AG04450 (cell line): Measurements from ENCODE around the gene ARNT2. TPM values are rescaled to one million over a fixed set of nuclear protein-coding genes. Genes with fewer than 3 reads are reported as not detected.

Experiments
- CTCF ChIA-PET: fragments of 300-600, 350-600 bp; formaldehyde crosslinking; extraction: SDS; loops from one replicate; lab custom pipeline; 2022; ENCODE audit warnings: antibody characterized with exemption, inconsistent platforms; lab: Charles Lee
- POLR2A ChIA-PET: fragments of 350-600 bp; formaldehyde crosslinking; extraction: SDS; loops from one replicate; lab custom pipeline; 2021; ENCODE audit warnings: antibody characterized with exemption, inconsistent platforms; lab: Yijun Ruan, JAX
- DNase-seq: peaks from one replicate; pipeline ENCODE4 v3.0.0-alpha.2; 2011; ENCODE audit warnings: low read depth, low spot score
- H3K27ac ChIP-seq: one replicate; pipeline ENCODE4 v1.5.1; 2012; ENCODE audit warnings: low read depth, low read length, control low read depth
- H3K27me3 ChIP-seq: one replicate; pipeline ENCODE4 v1.6.0; 2012; ENCODE audit warnings: low read length; ENCODE audit not compliant: control insufficient read depth, insufficient read depth
- H3K4me3 ChIP-seq: 2 replicates; pipeline ENCODE4 v1.5.1; 2011; ENCODE audit warnings: mild to moderate bottlenecking, low read depth, low read length, control low read depth
- H3K9me3 ChIP-seq: 2 replicates; pipeline ENCODE4 v1.5.1; 2012; ENCODE audit warnings: low read length; ENCODE audit not compliant: control insufficient read depth, insufficient read depth
- polyA plus RNA-seq: library from polyadenylated mRNA; depleted of rRNA; stranded (reverse); fragments of >200 nt; gene quantifications from 2 replicates; pipeline ENCODE4 v1.2.3, GENCODE V29; 2011
- TF ChIP-seq, protein P1 (sequence below): IDR thresholded peaks from 2 replicates; pipeline ENCODE4 v1.5.1; 2011; ENCODE audit warnings: low read depth, low read length, control low read depth, inconsistent platforms

ARNT2 gene
- polyA plus RNA-seq, 1 experiment: 36.8 TPM

DNA sequence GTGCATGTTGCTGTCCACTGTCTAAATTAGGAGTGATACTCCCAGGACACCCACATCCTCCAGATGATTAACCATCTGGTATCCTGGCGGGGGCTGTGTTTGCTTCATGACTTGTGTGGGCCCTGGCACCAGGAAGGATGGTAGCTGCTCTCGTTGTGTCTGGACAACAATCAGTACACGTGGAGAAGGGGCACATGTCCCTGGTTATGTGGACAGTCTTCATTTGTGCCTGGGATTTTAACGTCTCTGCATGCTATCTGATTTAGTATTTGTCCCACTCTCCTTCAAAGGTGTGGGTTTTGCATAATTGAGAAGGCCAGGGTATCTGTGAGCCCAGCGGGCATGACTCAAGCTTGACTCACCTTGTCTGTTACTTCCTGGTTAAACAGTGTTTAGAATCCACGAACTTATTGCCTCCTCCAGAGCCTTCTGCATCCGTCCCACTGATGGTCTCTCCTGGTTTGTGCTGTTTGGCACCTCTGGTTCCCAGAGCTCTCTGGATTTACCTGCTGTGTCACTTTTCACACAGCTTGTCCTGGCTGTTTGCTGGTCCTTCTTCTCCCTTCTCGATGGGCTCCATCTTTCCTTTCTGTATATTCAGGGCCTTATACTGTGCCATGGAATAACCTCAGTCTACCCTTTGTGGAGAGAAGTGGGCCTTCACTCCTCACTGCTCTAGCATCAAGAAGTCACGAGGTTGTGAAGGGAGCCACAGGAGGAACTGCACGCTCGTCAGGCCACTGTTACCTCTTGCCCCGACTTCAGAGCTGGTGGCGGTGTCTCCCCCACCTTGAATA, 32.5 kb downstream of the ARNT2 start:
- TF ChIP-seq, protein P1, sequence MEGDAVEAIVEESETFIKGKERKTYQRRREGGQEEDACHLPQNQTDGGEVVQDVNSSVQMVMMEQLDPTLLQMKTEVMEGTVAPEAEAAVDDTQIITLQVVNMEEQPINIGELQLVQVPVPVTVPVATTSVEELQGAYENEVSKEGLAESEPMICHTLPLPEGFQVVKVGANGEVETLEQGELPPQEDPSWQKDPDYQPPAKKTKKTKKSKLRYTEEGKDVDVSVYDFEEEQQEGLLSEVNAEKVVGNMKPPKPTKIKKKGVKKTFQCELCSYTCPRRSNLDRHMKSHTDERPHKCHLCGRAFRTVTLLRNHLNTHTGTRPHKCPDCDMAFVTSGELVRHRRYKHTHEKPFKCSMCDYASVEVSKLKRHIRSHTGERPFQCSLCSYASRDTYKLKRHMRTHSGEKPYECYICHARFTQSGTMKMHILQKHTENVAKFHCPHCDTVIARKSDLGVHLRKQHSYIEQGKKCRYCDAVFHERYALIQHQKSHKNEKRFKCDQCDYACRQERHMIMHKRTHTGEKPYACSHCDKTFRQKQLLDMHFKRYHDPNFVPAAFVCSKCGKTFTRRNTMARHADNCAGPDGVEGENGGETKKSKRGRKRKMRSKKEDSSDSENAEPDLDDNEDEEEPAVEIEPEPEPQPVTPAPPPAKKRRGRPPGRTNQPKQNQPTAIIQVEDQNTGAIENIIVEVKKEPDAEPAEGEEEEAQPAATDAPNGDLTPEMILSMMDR: no peak
- ChIA-PET POLR2A (no interaction called here), CTCF (interaction anchor here (0.9 kb wide), 1 partner anchor 18 kb away, joined by 3 read pairs; no protein-coding TSS in a partner anchor)
- no peaks in the 10 kb centered on the region for H3K27me3 ChIP-seq
- H3K27ac ChIP-seq: no peak overlapping the region
- DNase-seq: no peak
- no peak overlapping the region for H3K4me3 ChIP-seq
- no peaks in the 10 kb centered on the region for H3K9me3 ChIP-seq

DNA sequence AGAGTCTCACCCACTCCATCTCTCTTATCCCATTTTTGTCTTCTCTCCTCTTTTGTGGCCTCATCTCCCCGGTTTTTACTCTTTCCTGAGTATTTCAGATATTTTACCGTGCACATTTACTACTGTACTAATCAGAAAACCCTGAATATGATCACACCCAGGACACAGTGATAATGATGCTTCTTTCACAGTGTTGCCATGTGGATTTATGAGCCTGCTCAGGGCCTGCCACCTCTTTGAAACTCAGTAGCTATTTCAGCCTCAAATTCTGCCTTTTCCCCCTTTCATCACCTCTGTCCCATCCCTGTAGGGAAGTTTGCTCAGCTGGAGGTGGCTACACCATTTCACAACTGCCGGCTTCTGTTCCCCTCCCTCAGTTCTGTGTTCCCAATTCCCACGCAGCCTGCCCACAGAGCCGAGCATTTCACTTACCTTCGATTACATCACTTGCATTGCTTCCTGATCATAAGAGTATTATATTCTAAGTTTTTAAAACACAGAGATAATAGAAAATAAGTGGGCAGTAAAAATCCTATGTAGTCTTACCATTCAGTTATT, 33.2 kb downstream of the ARNT2 start:
- CTCF ChIA-PET: interaction anchor here (0.5 to 0.9 kb wide), 3 partner anchors 19 to 193 kb away, joined by 3 read pairs; no protein-coding TSS in a partner anchor
- no peak for DNase-seq
- Histone ChIP-seq H3K27me3 (no peaks in the 10 kb centered on the region), H3K4me3 (no peak overlapping the region), H3K9me3 (no peaks in the 10 kb centered on the region), H3K27ac (no peak overlapping the region)
- TF ChIP-seq, protein P1: no peak
- POLR2A ChIA-PET: interaction anchor here (0.7 kb wide), 1 partner anchor 16 kb away, joined by 3 read pairs; no protein-coding TSS in a partner anchor

DNA sequence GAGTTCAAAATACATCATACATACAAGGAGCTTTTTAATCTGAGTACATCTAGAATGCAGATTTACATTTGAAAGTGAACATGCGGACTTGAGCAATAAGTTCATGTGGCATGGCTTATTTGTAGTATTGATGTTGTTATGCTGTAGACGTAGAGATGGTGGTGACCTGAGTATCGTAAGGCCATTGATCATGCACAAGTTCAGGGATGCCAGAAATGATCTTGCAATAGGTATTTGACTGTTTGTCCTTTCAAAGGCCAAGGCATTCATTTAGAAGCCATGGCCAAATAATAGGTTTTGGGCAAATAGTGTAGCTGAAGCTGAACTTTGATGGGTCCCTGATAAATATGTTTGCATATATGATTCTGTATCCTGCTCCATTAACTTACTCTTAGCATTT, 35.0 kb downstream of the ARNT2 start:
- POLR2A ChIA-PET: no interaction called here
- no peak for DNase-seq
- Histone ChIP-seq H3K27ac (no peak overlapping the region), H3K9me3 (no peaks in the 10 kb centered on the region), H3K4me3 (no peak overlapping the region), H3K27me3 (no peaks in the 10 kb centered on the region)
- CTCF ChIA-PET: interaction anchor here (0.6 to 1.0 kb wide), 4 partner anchors 129 to 561 kb away, joined by 3 to 4 read pairs (median 4); no protein-coding TSS in a partner anchor
- TF ChIP-seq, protein P1: no peak

DNA sequence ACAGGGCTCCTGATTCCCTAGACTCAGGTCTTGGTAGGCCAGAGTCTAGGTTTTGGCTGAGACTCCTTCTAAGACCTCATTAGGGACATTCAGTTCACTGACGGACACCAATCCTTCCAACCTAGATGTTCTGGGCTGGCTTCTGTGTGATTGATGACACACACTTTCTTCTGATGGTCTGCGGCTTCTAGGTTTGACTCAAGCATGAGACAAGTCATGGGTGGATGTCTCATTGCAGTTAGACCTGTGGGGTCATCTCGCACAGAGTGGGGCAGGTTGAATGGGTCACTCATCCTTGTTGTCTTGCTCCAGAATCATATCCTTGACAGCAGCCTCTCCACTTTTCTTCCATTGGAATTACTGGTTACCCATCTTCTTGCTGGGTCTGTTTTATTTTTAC, 35.8 kb downstream of the ARNT2 start:
- DNase-seq: no peak
- POLR2A ChIA-PET: no interaction called here
- Histone ChIP-seq H3K4me3 (no peak overlapping the region), H3K27ac (no peak overlapping the region), H3K27me3 (no peaks in the 10 kb centered on the region), H3K9me3 (no peaks in the 10 kb centered on the region)
- TF ChIP-seq, protein P1: no peak
- CTCF ChIA-PET: interaction anchor here (0.6 to 0.8 kb wide), 2 partner anchors 128 to 148 kb away, joined by 4 read pairs; no protein-coding TSS in a partner anchor

DNA sequence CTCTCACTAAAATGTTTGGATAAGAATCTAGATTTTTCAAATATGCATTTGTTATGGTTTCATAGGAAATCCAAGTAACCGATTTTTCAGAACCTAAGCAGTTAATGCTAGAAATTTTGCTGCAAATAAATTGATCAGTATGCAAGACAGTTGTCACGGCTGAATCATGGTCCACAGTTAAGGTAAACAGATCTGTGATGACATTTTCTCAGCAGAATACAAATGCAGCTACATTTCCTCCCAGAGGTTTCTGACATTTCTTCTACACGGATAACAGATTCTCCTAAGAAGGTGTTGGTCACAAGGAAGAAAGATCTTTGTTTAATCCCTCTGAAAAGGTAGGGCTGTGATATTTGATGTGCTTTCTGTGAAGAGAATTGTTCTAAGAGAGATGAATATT, 36.9 kb downstream of the ARNT2 start:
- H3K9me3 ChIP-seq: no peaks in the 10 kb centered on the region
- no peak overlapping the region for H3K27ac ChIP-seq
- ChIA-PET POLR2A (no interaction called here), CTCF (no interaction called here)
- H3K4me3 ChIP-seq: no peak overlapping the region
- DNase-seq: no peak
- TF ChIP-seq, protein P1: no peak
- no peaks in the 10 kb centered on the region for H3K27me3 ChIP-seq
